Measurements from ENCODE around the gene HNRNPUL1.

DNA sequence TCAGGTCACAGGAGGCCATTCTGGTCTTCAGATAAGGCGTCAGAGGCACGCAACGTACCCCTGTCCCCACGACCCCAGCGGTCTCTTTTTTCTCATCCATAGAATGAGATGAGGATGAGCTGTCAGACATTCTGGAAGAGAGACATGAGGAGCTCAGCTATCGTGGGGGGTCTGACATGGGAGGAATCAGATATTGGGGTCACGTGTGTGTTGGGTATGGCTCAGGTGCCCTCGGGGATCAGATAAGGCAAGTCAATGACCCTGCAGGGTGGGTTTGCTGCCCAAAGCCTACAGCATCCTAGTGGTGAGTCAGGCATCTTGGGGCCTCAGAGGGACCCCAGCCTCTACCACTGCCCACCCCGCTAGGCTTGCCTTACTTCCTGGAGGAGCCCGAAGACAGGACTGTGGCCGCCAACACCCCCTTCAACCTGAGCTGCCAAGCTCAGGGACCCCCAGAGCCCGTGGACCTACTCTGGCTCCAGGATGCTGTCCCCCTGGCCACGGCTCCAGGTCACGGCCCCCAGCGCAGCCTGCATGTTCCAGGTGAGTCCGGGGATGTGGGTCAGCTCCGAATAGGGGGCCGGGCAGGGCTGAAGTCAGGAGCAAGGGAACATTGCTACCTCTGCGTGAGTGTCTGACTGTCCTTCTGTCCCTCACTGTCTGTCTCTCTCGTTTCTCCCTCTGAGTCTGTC, 42.5 kb upstream of the HNRNPUL1 start:
- no peak for TF ChIP-seq TAF1 (IDR thresholded peaks at IDR 0.05; ENCODE audit: borderline replicate concordance, insufficient read depth, low read length)
- no peak for TF ChIP-seq REST (IDR thresholded peaks at IDR 0.05; ENCODE audit: insufficient read depth in 1 of 2, low read depth in 2 of 2, low read length in 2 of 2)
